Ishikawa (cell line): ENCODE data around the gene MYO1B.

Experiments
- CEBPB ChIP-seq: IDR thresholded peaks from 2 replicates; pipeline ENCODE4 v1.6.1; 2012
- CREB1 ChIP-seq: IDR thresholded peaks from 2 replicates; pipeline ENCODE4 v1.6.1; 2012; ENCODE audit warnings: low read depth
- EGR1 ChIP-seq: IDR thresholded peaks from 2 replicates; pipeline ENCODE4 v1.6.1; 2012
- EP300 ChIP-seq: IDR thresholded peaks from 2 replicates; pipeline ENCODE4 v1.6.1; 2012; ENCODE audit warnings: borderline replicate concordance
- FOXM1 ChIP-seq: IDR thresholded peaks from 2 replicates; pipeline ENCODE4 v1.6.1; 2012; ENCODE audit warnings: low read depth, borderline replicate concordance
- NFIC ChIP-seq: IDR thresholded peaks from 2 replicates; pipeline ENCODE4 v1.6.1; 2012
- RAD21 ChIP-seq: IDR thresholded peaks from 2 replicates; pipeline ENCODE4 v1.6.1; 2012; ENCODE audit warnings: low read depth
- TAF1 ChIP-seq: IDR thresholded peaks from 2 replicates; pipeline ENCODE4 v1.6.1; 2012; ENCODE audit warnings: low read depth, mild to moderate bottlenecking
- TCF12 ChIP-seq: IDR thresholded peaks from 2 replicates; pipeline ENCODE4 v1.6.1; 2012; ENCODE audit warnings: low read depth
- TEAD4 ChIP-seq: IDR thresholded peaks from 2 replicates; pipeline ENCODE4 v1.6.1; 2012
- USF1 ChIP-seq: IDR thresholded peaks from 2 replicates; pipeline ENCODE4 v1.6.1; 2012
- YY1 ChIP-seq: IDR thresholded peaks from 2 replicates; pipeline ENCODE4 v1.6.1; 2012; ENCODE audit warnings: low read depth
- ZBTB7A ChIP-seq: IDR thresholded peaks from 2 replicates; pipeline ENCODE4 v1.6.1; 2012; ENCODE audit warnings: low read depth
- TF ChIP-seq, protein P1 (sequence below): IDR thresholded peaks from 2 replicates; pipeline ENCODE4 v1.6.1; 2012; ENCODE audit warnings: low read depth, mild to moderate bottlenecking
- TF ChIP-seq, protein P2 (sequence below): IDR thresholded peaks from 2 replicates; pipeline ENCODE4 v1.6.1; 2012

MYO1B gene

GRCh38 chr2:191328150-191328809 is 83.1 kb downstream of the MYO1B start:
- TF ChIP-seq TCF12 (no peak), CREB1 (no peak), USF1 (no peak), FOXM1 (no peak)
- TF ChIP-seq, protein P1, sequence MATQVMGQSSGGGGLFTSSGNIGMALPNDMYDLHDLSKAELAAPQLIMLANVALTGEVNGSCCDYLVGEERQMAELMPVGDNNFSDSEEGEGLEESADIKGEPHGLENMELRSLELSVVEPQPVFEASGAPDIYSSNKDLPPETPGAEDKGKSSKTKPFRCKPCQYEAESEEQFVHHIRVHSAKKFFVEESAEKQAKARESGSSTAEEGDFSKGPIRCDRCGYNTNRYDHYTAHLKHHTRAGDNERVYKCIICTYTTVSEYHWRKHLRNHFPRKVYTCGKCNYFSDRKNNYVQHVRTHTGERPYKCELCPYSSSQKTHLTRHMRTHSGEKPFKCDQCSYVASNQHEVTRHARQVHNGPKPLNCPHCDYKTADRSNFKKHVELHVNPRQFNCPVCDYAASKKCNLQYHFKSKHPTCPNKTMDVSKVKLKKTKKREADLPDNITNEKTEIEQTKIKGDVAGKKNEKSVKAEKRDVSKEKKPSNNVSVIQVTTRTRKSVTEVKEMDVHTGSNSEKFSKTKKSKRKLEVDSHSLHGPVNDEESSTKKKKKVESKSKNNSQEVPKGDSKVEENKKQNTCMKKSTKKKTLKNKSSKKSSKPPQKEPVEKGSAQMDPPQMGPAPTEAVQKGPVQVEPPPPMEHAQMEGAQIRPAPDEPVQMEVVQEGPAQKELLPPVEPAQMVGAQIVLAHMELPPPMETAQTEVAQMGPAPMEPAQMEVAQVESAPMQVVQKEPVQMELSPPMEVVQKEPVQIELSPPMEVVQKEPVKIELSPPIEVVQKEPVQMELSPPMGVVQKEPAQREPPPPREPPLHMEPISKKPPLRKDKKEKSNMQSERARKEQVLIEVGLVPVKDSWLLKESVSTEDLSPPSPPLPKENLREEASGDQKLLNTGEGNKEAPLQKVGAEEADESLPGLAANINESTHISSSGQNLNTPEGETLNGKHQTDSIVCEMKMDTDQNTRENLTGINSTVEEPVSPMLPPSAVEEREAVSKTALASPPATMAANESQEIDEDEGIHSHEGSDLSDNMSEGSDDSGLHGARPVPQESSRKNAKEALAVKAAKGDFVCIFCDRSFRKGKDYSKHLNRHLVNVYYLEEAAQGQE, result no peak

- TF ChIP-seq EGR1, result no peak
- no peak for TF ChIP-seq TCF12
- TF ChIP-seq RAD21, result no peak
Measured at GRCh38 chr2:191329841-191330240, 84.6 kb downstream of the MYO1B start.

GRCh38 chr2:191333911-191334357 is 88.7 kb downstream of the MYO1B start:
- TF ChIP-seq FOXM1 (no peak), CREB1 (no peak), TCF12 (no peak)
- TF ChIP-seq, protein P1, result no peak

- no peak for TF ChIP-seq FOXM1
- no peak for TF ChIP-seq YY1
- TF ChIP-seq CREB1, result no peak
Measured at GRCh38 chr2:191335875-191336464, 90.8 kb downstream of the MYO1B start.

- TF ChIP-seq ZBTB7A (no peak), TCF12 (no peak), TEAD4 (no peak), NFIC (no peak), EGR1 (no peak), EP300 (no peak), RAD21 (no peak), FOXM1 (no peak), TAF1 (no peak), CREB1 (no peak), CEBPB (no peak), YY1 (no peak)
- TF ChIP-seq, protein P1, result no peak
Measured at GRCh38 chr2:191341436-191341835, 96.2 kb downstream of the MYO1B start.

DNA sequence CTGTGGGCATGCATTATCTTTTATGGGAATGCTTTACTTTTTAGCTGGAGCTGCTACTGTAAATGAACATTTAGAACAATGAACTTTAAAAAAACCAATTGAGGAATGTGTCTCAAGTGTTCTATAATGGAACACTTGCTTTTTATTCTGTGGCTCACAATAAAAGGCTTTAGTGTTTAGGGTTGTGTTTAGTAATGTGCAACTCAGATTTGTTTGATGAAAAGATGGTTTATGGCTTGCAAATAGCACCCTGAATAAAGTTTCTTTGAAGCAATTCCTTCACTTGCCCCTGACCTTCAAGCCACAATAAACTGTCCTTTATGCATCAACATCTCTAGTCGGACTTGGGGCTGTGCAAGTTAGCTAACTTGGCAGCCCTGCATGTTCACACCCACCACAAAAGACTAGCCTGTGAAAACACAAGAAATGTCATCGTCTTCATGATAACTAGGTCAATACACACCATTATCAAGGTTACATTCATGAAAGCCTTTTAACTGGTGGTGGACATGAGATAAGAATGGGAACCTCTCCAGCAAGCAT is 98.7 kb downstream of the MYO1B start:
- TF ChIP-seq TAF1 (no peak), YY1 (no peak), RAD21 (no peak), ZBTB7A (no peak), FOXM1 (no peak), USF1 (no peak), CREB1 (no peak), EP300 (no peak), TEAD4 (no peak), CEBPB (no peak), EGR1 (no peak), NFIC (no peak), TCF12 (no peak)
- TF ChIP-seq, protein P1, result no peak
- TF ChIP-seq, protein P2, sequence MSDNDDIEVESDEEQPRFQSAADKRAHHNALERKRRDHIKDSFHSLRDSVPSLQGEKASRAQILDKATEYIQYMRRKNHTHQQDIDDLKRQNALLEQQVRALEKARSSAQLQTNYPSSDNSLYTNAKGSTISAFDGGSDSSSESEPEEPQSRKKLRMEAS, result no peak
